GM18507 (cell line): ENCODE data around the gene MOCOS.

Experiments
- DNase-seq: peaks from one replicate; pipeline ENCODE4 v3.0.0; 2011; ENCODE audit warnings: low read depth; ENCODE audit not compliant: insufficient read length; ENCODE audit errors: extremely low spot score
- FAIRE-seq: peaks from 2 replicates; lab custom pipeline; 2011; peaks lifted over from hg19 to GRCh38; lab: Jason Lieb, UNC

Gene MOCOS

GRCh38 chr18:36255072-36255698 is 67.9 kb downstream of the MOCOS start:
- DNase-seq: no peak
- no peak for FAIRE-seq

- FAIRE-seq (no peak), DNase-seq (no peak)
Observed at GRCh38 chr18:36256094-36256493, 68.8 kb downstream of the MOCOS start.

- DNase-seq: no peak
- FAIRE-seq: no peak
Observed at GRCh38 chr18:36262971-36263370, 75.7 kb downstream of the MOCOS start.

GRCh38 chr18:36264283-36264682 is 77.0 kb downstream of the MOCOS start:
- DNase-seq (no peak), FAIRE-seq (no peak)

- DNase-seq: no peak
- FAIRE-seq: no peak
Observed at GRCh38 chr18:36265015-36265414, 77.7 kb downstream of the MOCOS start.

- DNase-seq: no peak
- no peak for FAIRE-seq
Observed at GRCh38 chr18:36269157-36269556, 81.9 kb downstream of the MOCOS start.

- FAIRE-seq (no peak), DNase-seq (no peak)
Observed at GRCh38 chr18:36271153-36271552, 83.9 kb downstream of the MOCOS start.

- DNase-seq: no peak
- FAIRE-seq: no peak
Observed at GRCh38 chr18:36273347-36273746, 86.0 kb downstream of the MOCOS start.

- DNase-seq (no peak), FAIRE-seq (no peak)
Observed at GRCh38 chr18:36274083-36274715, 86.9 kb downstream of the MOCOS start.

GRCh38 chr18:36275561-36275960 is 88.3 kb downstream of the MOCOS start:
- FAIRE-seq (no peak), DNase-seq (no peak)

- no peak for DNase-seq
- no peak for FAIRE-seq
Observed at GRCh38 chr18:36279001-36279400, 91.7 kb downstream of the MOCOS start.

GRCh38 chr18:36281936-36282335 is 94.6 kb downstream of the MOCOS start:
- FAIRE-seq: no peak
- DNase-seq: no peak

GRCh38 chr18:36283448-36283847 is 96.2 kb downstream of the MOCOS start:
- no peak for DNase-seq
- no peak for FAIRE-seq

- FAIRE-seq: no peak
Observed at GRCh38 chr18:36284268-36284667, 97.0 kb downstream of the MOCOS start.

GRCh38 chr18:36284671-36285295 is 97.5 kb downstream of the MOCOS start:
- no peak for DNase-seq

More at GRCh38 chr18:36284268-36284667, 97.0 kb downstream of the MOCOS start:
- DNase-seq: no peak

GRCh38 chr18:36287653-36288052 is 100.4 kb downstream of the MOCOS start:
- FAIRE-seq (no peak), DNase-seq (no peak)

More at GRCh38 chr18:36284671-36285295, 97.5 kb downstream of the MOCOS start:
- peak; percentile 91 for FAIRE-seq

GRCh38 chr18:36288689-36289088 is 101.4 kb downstream of the MOCOS start:
- DNase-seq: no peak
- no peak for FAIRE-seq

- FAIRE-seq: no peak
- no peak for DNase-seq
Observed at GRCh38 chr18:36294031-36294430, 106.7 kb downstream of the MOCOS start.

- FAIRE-seq (no peak), DNase-seq (no peak)
Observed at GRCh38 chr18:36295214-36295613, 107.9 kb downstream of the MOCOS start.

- FAIRE-seq (no peak), DNase-seq (no peak)
Observed at GRCh38 chr18:36295880-36296301, 108.6 kb downstream of the MOCOS start.
